ENCODE results near the gene AFF2.

AFF2 gene

GRCh38 chrX:148940411-148940996 lies 440.1 kb downstream of the AFF2 start:
- DNase-seq, result no peak

GRCh38 chrX:148942754-148943153 lies 442.3 kb downstream of the AFF2 start:
- no peak for DNase-seq

- DNase-seq, result no peak
Observed at GRCh38 chrX:148947399-148947975, 447.1 kb downstream of the AFF2 start.

- DNase-seq, result no peak
Observed at GRCh38 chrX:148956352-148956751, 455.9 kb downstream of the AFF2 start.

GRCh38 chrX:148958901-148959300 lies 458.5 kb downstream of the AFF2 start:
- DNase-seq, result no peak

- no peak for DNase-seq
Observed at GRCh38 chrX:148960060-148960459, 459.6 kb downstream of the AFF2 start.

GRCh38 chrX:148961985-148962384 lies 461.6 kb downstream of the AFF2 start:
- DNase-seq, result no peak

- DNase-seq, result no peak
Observed at GRCh38 chrX:148976571-148977400, 476.4 kb downstream of the AFF2 start.

GRCh38 chrX:148979786-148980185 lies 479.4 kb downstream of the AFF2 start:
- DNase-seq, result no peak

GRCh38 chrX:148984238-148984637 lies 483.8 kb downstream of the AFF2 start:
- DNase-seq, result no peak

GRCh38 chrX:148991502-148991901 lies 491.1 kb downstream of the AFF2 start:
- DNase-seq, result no peak

GRCh38 chrX:148995661-148996060 lies 495.2 kb downstream of the AFF2 start:
- DNase-seq, result no peak

- DNase-seq, result no peak
Observed at GRCh38 chrX:149002320-149002719, 501.9 kb downstream of the AFF2 start.

- DNase-seq, result no peak
Observed at GRCh38 chrX:149003863-149004660, 503.6 kb downstream of the AFF2 start.

GRCh38 chrX:149004936-149005335 lies 504.5 kb downstream of the AFF2 start:
- no peak for DNase-seq

- no peak for DNase-seq
Observed at GRCh38 chrX:149006235-149006634, 505.8 kb downstream of the AFF2 start.

GRCh38 chrX:149007423-149007822 lies 507.0 kb downstream of the AFF2 start:
- DNase-seq, result no peak

- no peak for DNase-seq
Observed at GRCh38 chrX:149010013-149010852, 509.8 kb downstream of the AFF2 start.

- no peak for DNase-seq
Observed at GRCh38 chrX:149010853-149011224, 510.4 kb downstream of the AFF2 start.

- DNase-seq, result no peak
Observed at GRCh38 chrX:149013081-149013480, 512.7 kb downstream of the AFF2 start.

- no peak for DNase-seq
Observed at GRCh38 chrX:149021159-149021558, 520.7 kb downstream of the AFF2 start.

GRCh38 chrX:149022485-149022884 lies 522.1 kb downstream of the AFF2 start:
- DNase-seq, result no peak

All from T1000 (cell line).